T-cell (primary cell): ENCODE results near the gene MOB3B. TPM values are rescaled to one million over a fixed set of nuclear protein-coding genes. Genes with fewer than 3 reads are reported as not detected.

Source experiments
- ATAC-seq, 4 experiments: fragments of 200-7000 bp in 3 of 4; fragments of 150-1000 bp in 1 of 4; cut with Tn5 transposase; replicated peaks in 1 of 4; 1 replicate in 3 of 4; 2 replicates in 1 of 4; pipeline ENCODE4 v1.10.0; 2021; ENCODE audit warnings: moderate library complexity in 3 of 4, mild to moderate bottlenecking in 2 of 4, moderate number of reproducible peaks in 1 of 4
- CTCF ChIA-PET, 2 donors: fragments of 300-600 bp; sonication (Branson Sonifier 250); formaldehyde crosslinking; loops; one replicate each; lab custom pipeline; 2022; ENCODE audit warnings: antibody characterized with exemption in 2 of 2; lab: Charles Lee
- POLR2A ChIA-PET, 2 donors: fragments of 300-600 bp; sonication (Branson Sonifier 250); formaldehyde crosslinking; loops; one replicate each; lab custom pipeline; 2022; ENCODE audit warnings: antibody characterized with exemption in 2 of 2; lab: Charles Lee
- DNase-seq, 35 experiments: peaks; one replicate each; pipeline versions ENCODE4 v3.0.0 to v3.0.0-alpha.2; 2013 to 2023
- H3K27ac ChIP-seq: one replicate; pipeline ENCODE4 v1.5.1; 2013; ENCODE audit warnings: low read length
- H3K27me3 ChIP-seq, 2 experiments: replicated peaks in 1 of 2; 1 replicate in 1 of 2; 2 replicates in 1 of 2; pipeline versions ENCODE4 v1.6.1 to v1.7.0; 2013; ENCODE audit warnings: low read length in 1 of 2, mixed read lengths in 1 of 2; ENCODE audit not compliant: control insufficient read depth in 2 of 2, insufficient read depth in 2 of 2; ENCODE audit errors: extremely low read depth in 1 of 2
- H3K36me3 ChIP-seq, 2 donors: 1 replicate in 1 of 2; 2 replicates in 1 of 2; pipeline versions ENCODE4 v1.6.1 to v1.7.0; 2013; ENCODE audit warnings: low read length in 1 of 2; ENCODE audit not compliant: control insufficient read depth in 2 of 2, insufficient read depth in 1 of 2; ENCODE audit errors: extremely low read depth in 1 of 2
- H3K4me1 ChIP-seq, 2 experiments: 1 replicate in 1 of 2; 2 replicates in 1 of 2; pipeline versions ENCODE4 v1.6.1 to v1.7.0; 2013; ENCODE audit warnings: low read length in 2 of 2, mixed read lengths in 1 of 2; ENCODE audit not compliant: insufficient read depth in 2 of 2, control insufficient read depth in 1 of 2; ENCODE audit errors: extremely low read depth in 1 of 2
- H3K4me3 ChIP-seq, 2 donors: 1 replicate in 1 of 2; 2 replicates in 1 of 2; pipeline versions ENCODE4 v1.5.1 to v1.7.0; 2013; ENCODE audit warnings: mild to moderate bottlenecking in 2 of 2, low read length in 1 of 2, moderate library complexity in 1 of 2; ENCODE audit not compliant: control insufficient read depth in 1 of 2; ENCODE audit errors: extremely low read depth in 1 of 2
- H3K9me3 ChIP-seq: 2 replicates; pipeline ENCODE4 v1.7.0; 2013
- H3K27ac Mint-ChIP-seq, 2 donors: one replicate each; pipeline ENCODE4 v1.8.0; 2020 to 2021; ENCODE audit warnings: mild to moderate bottlenecking in 2 of 2, mixed read lengths in 2 of 2
- H3K27me3 Mint-ChIP-seq, 2 donors: one replicate each; pipeline ENCODE4 v1.8.0; 2021 to 2022; ENCODE audit warnings: mixed read lengths in 2 of 2
- H3K36me3 Mint-ChIP-seq: one replicate; pipeline ENCODE4 v1.8.0; 2021; ENCODE audit warnings: mixed read lengths
- H3K4me1 Mint-ChIP-seq, 3 donors: one replicate each; pipeline ENCODE4 v1.8.0; 2020 to 2022; ENCODE audit warnings: mixed read lengths in 3 of 3, mild to moderate bottlenecking in 1 of 3
- H3K4me3 Mint-ChIP-seq, 3 donors: one replicate each; pipeline ENCODE4 v1.8.0; 2020 to 2022; ENCODE audit warnings: mild to moderate bottlenecking in 3 of 3, mixed read lengths in 3 of 3, moderate library complexity in 3 of 3
- H3K9me3 Mint-ChIP-seq, 3 donors: one replicate each; pipeline ENCODE4 v1.8.0; 2020 to 2022; ENCODE audit warnings: mixed read lengths in 3 of 3
- WGBS: methylation state at CpG from one replicate; pipeline ENCODE4 v1.1.5; 2013; ENCODE audit warnings: missing lambda C conversion rate; ENCODE audit not compliant: insufficient coverage; 5-methylcytosine and 5-hydroxymethylcytosine counted together
- total RNA-seq, 35 experiments: library from RNA in 6 of 35; stranded (reverse) in 6 of 35; fragments of 120-200 nt in 1 of 35; gene quantifications; one replicate each; pipeline versions ENCODE4 v1.2.1 to v1.2.4 and lab custom pipeline; 2013 to 2026

MOB3B gene
- total RNA-seq, 5 donors from 2014 or later (not counting 1 experiment from before 2014, with no cell fraction given) = 0.40 to 0.72 (median 0.56) TPM

DNA sequence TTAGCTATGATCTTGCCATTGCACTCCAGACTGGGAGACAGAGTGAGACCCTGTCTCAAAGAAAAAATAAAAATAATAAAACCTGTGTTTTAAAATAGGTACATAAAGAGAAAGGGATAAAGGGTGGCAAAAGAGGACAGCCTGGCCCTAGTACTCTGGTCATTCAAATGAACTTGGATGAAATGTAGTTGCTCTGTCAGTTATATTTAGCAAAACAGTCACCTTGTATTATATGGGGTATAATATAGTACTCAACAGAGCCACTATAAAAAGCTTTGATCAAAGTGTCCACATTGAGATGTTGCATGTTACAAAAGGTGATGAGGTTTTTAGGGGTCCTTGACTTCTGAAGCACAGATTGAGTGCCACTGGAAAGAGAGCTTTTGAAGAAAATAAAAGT is 171.6 kb downstream of the MOB3B start:
- Histone ChIP-seq H3K4me1 (no peaks in the 10 kb centered on the region), H3K36me3 (no peaks in the 10 kb centered on the region), H3K4me3 (no peak overlapping the region), H3K27ac (no peak overlapping the region), H3K9me3 (no peaks in the 10 kb centered on the region), H3K27me3 (no peaks in the 10 kb centered on the region)
- Mint-ChIP-seq H3K27me3 (no peaks in the 10 kb centered on the region), H3K36me3 (peaks cover 11% of the 10 kb centered on the region), H3K4me1 (peaks cover 0 to under 1% (median 0%) of the 10 kb centered on the region in 3 donors), H3K9me3 (no peaks in the 10 kb centered on the region), H3K27ac (no peak overlapping the region), H3K4me3 (no peak overlapping the region)
- POLR2A ChIA-PET = no interaction called here
- ATAC-seq (no peak), DNase-seq (no peak)
- CTCF ChIA-PET = interaction anchor here (0.6 kb wide), 2 partner anchors 41 to 372 kb away, joined by 3 to 4 read pairs; no protein-coding TSS in a partner anchor

DNA sequence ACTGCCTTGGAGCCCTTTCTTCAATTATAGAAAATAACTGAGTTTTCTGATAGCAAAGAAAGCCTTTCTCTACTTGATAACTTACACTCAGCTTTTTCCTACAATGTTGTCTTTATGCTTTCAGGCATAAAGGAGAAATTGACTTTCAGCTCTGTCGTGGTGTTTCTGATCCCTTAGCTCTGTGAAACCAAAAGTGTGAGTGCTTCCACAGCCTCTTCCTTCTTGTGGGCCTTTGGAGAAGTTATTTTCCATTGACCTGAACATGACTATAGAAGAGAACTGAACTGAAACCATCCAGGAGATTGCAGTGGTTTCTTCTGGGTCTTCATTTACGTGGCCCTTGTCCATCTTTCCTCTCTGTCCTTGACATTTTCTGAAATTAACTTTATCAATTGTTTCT is 173.2 kb downstream of the MOB3B start:
- Mint-ChIP-seq H3K36me3 (peaks cover 11% of the 10 kb centered on the region), H3K4me3 (no peak overlapping the region), H3K27ac (no peak overlapping the region), H3K9me3 (no peaks in the 10 kb centered on the region), H3K27me3 (no peaks in the 10 kb centered on the region), H3K4me1 (peaks cover 9 to 11% (median 10%) of the 10 kb centered on the region in 3 donors)
- Histone ChIP-seq H3K4me3 (no peak overlapping the region), H3K27me3 (no peaks in the 10 kb centered on the region), H3K9me3 (no peaks in the 10 kb centered on the region), H3K4me1 (no peaks in the 10 kb centered on the region), H3K27ac (no peak overlapping the region), H3K36me3 (peaks cover 0 to 4% of the 10 kb centered on the region in 2 donors)
- DNase-seq = no peak
- POLR2A ChIA-PET = no interaction called here
- ATAC-seq = no peak
- CTCF ChIA-PET = no interaction called here
- no CpG with 5 or more reads among the region's 2 CpGs for WGBS

DNA sequence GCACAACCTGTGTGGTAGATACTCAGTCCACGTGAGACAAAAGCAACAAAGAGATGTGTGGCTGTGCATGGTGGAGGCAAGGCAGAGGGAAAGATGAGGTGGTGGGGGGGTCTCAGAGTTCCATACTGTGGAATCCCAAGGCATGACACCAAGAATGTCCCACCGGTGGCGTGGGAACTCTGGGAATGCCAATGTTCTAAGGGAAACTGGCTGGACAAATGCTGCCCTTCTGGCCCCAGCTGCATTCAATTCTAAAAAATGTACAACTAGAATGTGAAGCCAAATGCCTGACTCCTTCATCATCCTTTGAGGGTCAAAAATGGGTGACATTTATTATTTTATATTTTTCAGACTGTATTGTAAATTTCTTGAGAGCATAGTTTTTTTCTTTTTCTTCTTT is 174.4 kb downstream of the MOB3B start:
- Histone ChIP-seq H3K36me3 (peaks cover 0 to 4% of the 10 kb centered on the region in 2 donors), H3K9me3 (no peaks in the 10 kb centered on the region), H3K27ac (no peak overlapping the region), H3K4me1 (no peaks in the 10 kb centered on the region), H3K27me3 (no peaks in the 10 kb centered on the region), H3K4me3 (no peak overlapping the region)
- Mint-ChIP-seq H3K9me3 (no peaks in the 10 kb centered on the region), H3K36me3 (peaks cover 11% of the 10 kb centered on the region), H3K4me3 (no peak overlapping the region), H3K27ac (no peak overlapping the region), H3K27me3 (no peaks in the 10 kb centered on the region), H3K4me1 (peaks cover 9 to 11% (median 10%) of the 10 kb centered on the region in 3 donors)
- WGBS = 100% methylated on average over 1 of the region's 3 CpGs
- POLR2A ChIA-PET = no interaction called here
- CTCF ChIA-PET = no interaction called here
- DNase-seq (no peak), ATAC-seq (no peak)

DNA sequence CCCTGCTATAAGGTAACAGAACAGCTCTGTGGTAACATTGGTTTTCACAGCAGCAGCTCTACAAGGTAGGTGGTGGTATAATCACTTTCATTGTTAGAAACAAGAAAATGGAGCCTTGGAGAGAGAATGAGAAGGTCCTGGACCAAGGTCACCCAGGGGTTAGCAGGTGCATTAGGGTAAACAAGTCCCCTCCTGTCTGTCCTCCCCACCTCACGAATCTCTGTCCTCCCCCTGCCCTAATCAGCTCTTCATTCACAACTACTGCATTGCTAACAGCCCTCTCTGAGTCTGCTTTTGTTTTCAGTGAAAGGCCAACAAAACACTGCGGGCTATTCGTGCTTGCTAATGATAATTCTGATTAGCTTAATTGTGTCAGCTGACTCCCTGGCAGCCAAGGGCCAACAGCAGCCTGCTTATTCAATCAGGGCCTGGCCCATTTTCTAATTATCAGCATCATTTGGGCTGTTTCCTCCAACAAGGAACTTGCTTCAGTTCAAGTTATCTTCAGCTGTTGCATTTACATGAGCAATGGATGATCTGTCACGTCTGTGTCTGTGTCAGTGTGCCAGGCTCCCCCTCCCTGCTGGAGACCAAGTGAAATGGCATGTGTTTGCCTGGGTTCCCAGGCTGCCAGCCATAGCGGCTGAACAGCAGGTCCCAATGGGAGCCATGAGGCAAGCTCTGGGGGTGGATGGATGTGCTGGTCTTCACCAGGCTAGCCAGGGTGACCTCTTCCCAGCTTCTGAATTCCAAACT is 176.0 kb downstream of the MOB3B start:
- ATAC-seq (no peak), DNase-seq (no peak)
- Mint-ChIP-seq H3K4me1 (peaks cover 9 to 11% (median 10%) of the 10 kb centered on the region in 3 donors), H3K4me3 (no peak overlapping the region), H3K27me3 (no peaks in the 10 kb centered on the region), H3K9me3 (no peaks in the 10 kb centered on the region), H3K27ac (no peak overlapping the region), H3K36me3 (peaks cover 6% of the 10 kb centered on the region)
- H3K27me3 ChIP-seq = no peaks in the 10 kb centered on the region
- WGBS = 83% methylated on average over 3 of the region's 5 CpGs
- H3K4me1 ChIP-seq = no peaks in the 10 kb centered on the region
- no peak overlapping the region for H3K27ac ChIP-seq
- H3K4me3 ChIP-seq = no peak overlapping the region
- ChIA-PET CTCF (no interaction called here), POLR2A (no interaction called here)
- no peaks in the 10 kb centered on the region for H3K9me3 ChIP-seq
- peaks cover 0 to 4% of the 10 kb centered on the region in 2 donors for H3K36me3 ChIP-seq

DNA sequence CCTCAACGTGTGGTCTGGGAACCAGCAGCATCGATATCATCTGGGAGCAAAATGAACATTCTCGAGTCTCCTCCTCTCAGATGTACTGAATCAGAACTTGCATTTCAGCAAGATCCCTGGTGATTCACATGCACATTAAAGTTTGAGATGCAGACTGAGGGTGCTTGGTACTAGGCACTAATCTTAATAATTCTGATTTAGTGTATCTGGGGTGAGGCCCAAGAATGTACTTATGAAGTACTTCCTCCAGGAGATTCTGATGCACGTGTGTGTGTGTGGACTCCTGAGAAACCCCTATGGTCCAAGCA is 176.5 kb downstream of the MOB3B start:
- peaks cover 9 to 11% (median 10%) of the 10 kb centered on the region in 3 donors for H3K4me1 Mint-ChIP-seq
- no peak overlapping the region for H3K4me3 Mint-ChIP-seq
- CTCF ChIA-PET = no interaction called here
- no CpG with 5 or more reads among the region's 4 CpGs for WGBS
- no peaks in the 10 kb centered on the region for H3K27me3 Mint-ChIP-seq
- peaks cover 0 to 4% of the 10 kb centered on the region in 2 donors for H3K36me3 ChIP-seq
- H3K9me3 Mint-ChIP-seq = no peaks in the 10 kb centered on the region
- H3K4me3 ChIP-seq = no peak overlapping the region
- ATAC-seq (no peak), DNase-seq (no peak)
- POLR2A ChIA-PET = no interaction called here
- no peaks in the 10 kb centered on the region for H3K4me1 ChIP-seq
- no peak overlapping the region for H3K27ac ChIP-seq
- no peaks in the 10 kb centered on the region for H3K9me3 ChIP-seq
- peaks cover under 1% of the 10 kb centered on the region for H3K36me3 Mint-ChIP-seq
- no peaks in the 10 kb centered on the region for H3K27me3 ChIP-seq
- H3K27ac Mint-ChIP-seq = no peak overlapping the region

DNA sequence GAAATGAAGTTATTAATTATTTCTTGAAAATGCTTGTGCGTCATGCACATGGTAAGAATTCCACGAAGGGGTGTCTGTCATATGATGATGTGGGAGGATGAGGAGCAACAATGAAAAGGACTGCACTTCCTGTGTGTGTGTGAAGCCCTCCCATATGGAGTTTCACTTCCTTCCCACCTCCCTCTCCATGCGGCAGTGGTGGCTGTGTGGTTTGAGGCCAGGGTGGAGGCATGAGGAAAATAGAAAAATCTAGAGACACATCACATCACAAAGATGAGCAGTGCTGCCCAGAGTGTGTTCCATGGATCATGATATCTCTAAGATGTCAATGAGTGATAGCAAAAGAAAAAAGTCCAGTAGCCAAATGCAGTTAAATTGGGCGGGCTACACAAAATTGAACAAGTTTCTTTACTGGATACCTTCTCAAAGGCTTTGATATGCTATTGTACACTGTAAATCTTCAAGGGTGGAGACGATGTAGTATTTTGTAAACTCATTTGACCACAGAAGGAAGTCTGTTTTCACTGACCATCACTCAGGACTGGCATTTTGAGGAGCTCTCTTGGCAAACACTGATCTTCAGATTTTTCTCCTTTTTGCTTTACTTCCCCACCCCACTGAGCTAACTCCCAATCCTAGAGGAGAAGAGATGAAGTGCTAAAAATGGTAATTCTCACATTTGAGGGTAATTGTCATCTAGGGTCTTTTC is 177.0 kb downstream of the MOB3B start:
- ChIA-PET POLR2A (no interaction called here), CTCF (no interaction called here)
- no peaks in the 10 kb centered on the region for H3K27me3 ChIP-seq
- Mint-ChIP-seq H3K4me1 (peaks cover 9 to 11% (median 10%) of the 10 kb centered on the region in 3 donors), H3K36me3 (no peaks in the 10 kb centered on the region), H3K4me3 (no peak overlapping the region), H3K9me3 (no peaks in the 10 kb centered on the region), H3K27me3 (no peaks in the 10 kb centered on the region), H3K27ac (no peak overlapping the region)
- H3K27ac ChIP-seq = no peak overlapping the region
- no peak overlapping the region for H3K4me3 ChIP-seq
- H3K36me3 ChIP-seq = peaks cover 0 to 4% of the 10 kb centered on the region in 2 donors
- DNase-seq (peak in 1 of 35 experiments; percentile 25), ATAC-seq (no peak)
- no peaks in the 10 kb centered on the region for H3K4me1 ChIP-seq
- 100% methylated on average over 1 of the region's 5 CpGs for WGBS
- H3K9me3 ChIP-seq = no peaks in the 10 kb centered on the region
